Measurements from ENCODE around the gene NCBP2L. TPM values are rescaled to one million over a fixed set of nuclear protein-coding genes. Genes with fewer than 3 reads are reported as not detected.

Gene NCBP2L
- not detected in 2 replicates for total RNA-seq

DNA sequence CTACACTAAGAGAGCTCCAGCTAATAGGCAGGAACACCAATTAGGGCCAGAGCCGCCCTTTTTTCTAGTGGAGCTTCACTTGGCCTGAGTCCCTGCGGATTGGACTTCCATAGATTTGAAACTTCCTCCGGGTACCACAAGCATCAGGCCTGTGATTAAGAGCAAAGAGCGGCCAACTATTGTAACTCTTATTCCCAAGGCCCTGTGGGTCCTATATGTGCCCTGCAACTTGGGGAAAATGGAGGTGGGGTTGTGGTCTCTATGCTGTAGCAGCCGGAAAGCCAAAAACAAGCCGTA lies at the start of gene NCBP2L:
Gene NCBP2L, plus strand, starts transcription at position 198 of the 297 bp plus-strand sequence. CDS start 16,488 bp downstream, outside the sequence.
- H3K27ac Mint-ChIP-seq, result peak within 1 kb of the TSS; percentile 71
- H3K36me3 Mint-ChIP-seq (ENCODE audit: low read depth), result no peaks in the 10 kb centered on the region
- intact Hi-C loops (cut with micrococcal nuclease), result loop anchor here (1.0 to 5.0 kb wide), 13 partner anchors 35 to 883 kb away; partner anchors contain the start of genes ATG4A and PSMD10
- H3K9me3 Mint-ChIP-seq, result no peaks in the 10 kb centered on the region
- peak within 1 kb of the TSS; percentile 87 for H3K4me3 Mint-ChIP-seq
- H3K4me1 Mint-ChIP-seq (ENCODE audit: low read depth), result peaks cover 13% of the 10 kb centered on the region
- DNase-seq (ENCODE audit: low spot score), result no peak
- peaks cover 12% of the 10 kb centered on the region for H3K27me3 Mint-ChIP-seq (ENCODE audit: insufficient read depth)

DNA sequence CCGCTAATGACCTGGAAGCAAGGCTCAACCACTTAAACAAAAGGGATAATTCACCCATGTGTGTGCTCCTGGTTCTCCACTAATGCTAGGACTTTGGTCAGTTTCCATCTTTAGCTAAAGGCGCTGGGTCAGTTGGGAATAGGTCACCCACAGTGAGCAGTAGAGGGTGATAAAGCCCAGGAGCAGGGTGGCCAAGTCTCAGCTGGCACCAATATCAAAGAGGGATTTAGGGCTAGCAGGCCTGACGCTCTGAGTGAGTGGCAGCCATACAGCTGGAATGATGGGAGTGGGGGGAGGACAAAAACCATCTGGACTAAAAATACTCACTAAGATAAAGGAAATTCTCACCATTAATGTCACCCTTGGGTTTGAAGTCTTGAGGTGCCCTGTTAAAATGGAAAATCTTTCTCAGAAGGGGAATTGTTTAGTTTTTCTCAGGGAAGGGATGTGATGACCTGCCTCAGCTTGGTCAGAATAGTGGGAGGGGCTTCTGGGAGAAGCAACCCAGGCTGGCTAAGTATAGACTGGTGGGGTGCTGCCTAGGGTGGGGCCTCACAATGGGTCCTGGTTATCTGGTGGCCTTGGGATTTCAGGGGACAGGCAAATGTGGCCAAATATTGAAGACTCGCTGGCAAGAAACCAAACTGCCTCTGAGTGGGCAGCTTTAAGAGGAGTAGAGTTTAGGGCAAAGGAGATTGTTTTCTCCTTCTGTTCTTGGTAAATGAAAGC lies 49.0 kb upstream of the NCBP2L start:
- H3K27ac Mint-ChIP-seq, result no peak overlapping the region
- no peaks in the 10 kb centered on the region for H3K4me1 Mint-ChIP-seq (ENCODE audit: low read depth)
- no peaks in the 10 kb centered on the region for H3K9me3 Mint-ChIP-seq
- intact Hi-C loops (cut with micrococcal nuclease), result no loop called here
- no peak overlapping the region for H3K4me3 Mint-ChIP-seq
- peaks cover 2% of the 10 kb centered on the region for H3K27me3 Mint-ChIP-seq (ENCODE audit: insufficient read depth)
- no peaks in the 10 kb centered on the region for H3K36me3 Mint-ChIP-seq (ENCODE audit: low read depth)
- DNase-seq (ENCODE audit: low spot score), result no peak

DNA sequence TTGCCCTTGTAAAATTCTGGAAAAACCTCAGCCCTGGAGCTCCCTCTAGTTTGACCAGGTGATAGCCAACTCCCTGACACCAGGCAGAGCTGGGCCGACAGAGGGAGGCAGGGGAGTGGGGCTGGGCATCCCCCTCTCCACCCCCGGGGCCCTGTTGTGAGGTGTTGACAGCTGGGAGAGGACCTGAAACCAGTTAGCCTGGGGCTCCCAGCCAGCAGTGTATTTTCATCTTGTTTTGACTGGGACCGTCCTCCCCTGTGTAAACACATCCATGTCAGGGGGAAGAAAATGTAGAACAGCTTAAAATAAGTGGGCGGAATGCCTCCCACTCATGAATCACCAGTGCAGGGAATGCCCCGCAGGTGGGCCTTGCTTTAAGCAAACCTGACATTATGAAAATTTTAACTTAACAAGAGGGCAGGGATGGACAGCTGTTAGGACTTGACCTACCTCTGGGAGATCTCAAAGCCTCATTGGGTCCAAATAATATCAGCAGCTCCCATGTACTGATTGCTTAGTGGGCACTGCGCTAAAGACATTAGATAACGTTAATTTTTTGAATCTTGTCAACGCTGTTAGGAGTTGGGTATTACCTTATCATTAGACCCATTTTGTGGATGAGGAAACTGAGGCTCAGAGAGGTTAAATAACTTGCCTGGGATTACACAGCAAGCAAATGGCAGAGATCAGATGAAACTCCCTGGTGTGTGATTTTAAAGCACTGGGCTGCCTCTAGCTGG lies 47.8 kb upstream of the NCBP2L start:
- H3K4me3 Mint-ChIP-seq, result no peak overlapping the region
- H3K4me1 Mint-ChIP-seq (ENCODE audit: low read depth), result no peaks in the 10 kb centered on the region
- H3K9me3 Mint-ChIP-seq, result no peaks in the 10 kb centered on the region
- peaks cover 2% of the 10 kb centered on the region for H3K27me3 Mint-ChIP-seq (ENCODE audit: insufficient read depth)
- no peaks in the 10 kb centered on the region for H3K36me3 Mint-ChIP-seq (ENCODE audit: low read depth)
- intact Hi-C loops (cut with micrococcal nuclease), result no loop called here
- H3K27ac Mint-ChIP-seq, result no peak overlapping the region
- DNase-seq (ENCODE audit: low spot score), result no peak

DNA sequence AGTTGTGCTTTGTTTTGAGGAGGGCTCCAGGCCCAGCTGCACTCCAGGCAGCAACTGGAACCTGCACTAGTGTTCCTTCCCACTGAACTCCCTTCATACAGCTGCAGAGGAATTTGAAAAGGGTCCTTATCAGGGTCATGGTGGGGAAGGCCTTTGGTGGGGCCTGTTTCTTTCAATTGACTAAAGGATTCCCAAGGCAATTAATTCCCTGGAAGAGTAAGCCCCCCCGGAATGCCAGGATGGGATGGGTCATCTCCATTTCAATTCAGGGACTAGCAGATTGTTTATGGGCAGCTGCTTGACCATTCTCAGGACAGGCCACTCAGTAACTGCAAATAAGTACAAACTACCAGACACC lies 47.3 kb upstream of the NCBP2L start:
- H3K27me3 Mint-ChIP-seq (ENCODE audit: insufficient read depth), result peaks cover 2% of the 10 kb centered on the region
- no peaks in the 10 kb centered on the region for H3K9me3 Mint-ChIP-seq
- no peak overlapping the region for H3K4me3 Mint-ChIP-seq
- no peak overlapping the region for H3K27ac Mint-ChIP-seq
- no peaks in the 10 kb centered on the region for H3K4me1 Mint-ChIP-seq (ENCODE audit: low read depth)
- H3K36me3 Mint-ChIP-seq (ENCODE audit: low read depth), result no peaks in the 10 kb centered on the region
- DNase-seq (ENCODE audit: low spot score), result no peak
- intact Hi-C loops (cut with micrococcal nuclease), result no loop called here

DNA sequence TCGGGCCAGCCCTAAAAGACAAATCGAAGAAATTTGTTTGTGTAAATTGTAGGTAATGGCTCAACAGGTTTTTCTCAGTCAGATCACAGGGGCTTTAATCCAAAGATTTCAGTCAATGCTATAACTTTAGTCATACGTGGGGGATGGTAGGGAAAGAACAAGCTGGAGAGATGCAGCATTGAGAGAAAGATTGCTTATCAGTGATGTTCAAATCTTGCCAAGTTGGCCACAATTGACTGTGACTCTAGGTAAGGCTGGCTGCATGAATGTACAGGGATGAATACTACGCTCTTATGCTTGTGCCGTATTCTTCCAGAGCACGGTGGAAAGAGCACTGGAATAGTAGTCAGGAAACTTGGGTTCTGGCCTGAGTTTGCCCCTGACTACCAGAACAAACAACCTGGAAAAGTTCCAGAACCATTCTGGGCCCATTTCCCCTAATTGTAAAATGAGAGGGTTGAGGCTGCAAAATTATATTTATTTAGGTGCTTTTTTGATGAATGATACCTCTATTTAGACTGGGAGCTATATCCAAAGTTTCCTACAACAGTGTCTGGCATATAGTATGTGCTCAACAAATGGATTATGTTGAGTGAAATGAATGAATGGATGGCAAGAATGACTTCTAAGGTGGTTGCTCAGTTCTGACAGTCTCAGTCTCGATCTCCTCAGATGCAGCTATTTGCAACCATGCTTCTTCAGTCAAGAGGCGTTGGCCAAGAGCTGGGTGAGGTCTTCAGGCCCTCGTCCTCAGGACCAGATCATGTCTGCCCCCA lies 46.4 kb upstream of the NCBP2L start:
- Mint-ChIP-seq H3K36me3 (ENCODE audit: low read depth) (no peaks in the 10 kb centered on the region), H3K27me3 (ENCODE audit: insufficient read depth) (peaks cover 2% of the 10 kb centered on the region), H3K9me3 (no peaks in the 10 kb centered on the region), H3K4me3 (no peak overlapping the region), H3K4me1 (ENCODE audit: low read depth) (no peaks in the 10 kb centered on the region), H3K27ac (no peak overlapping the region)
- intact Hi-C loops (cut with micrococcal nuclease), result no loop called here
- no peak for DNase-seq (ENCODE audit: low spot score)

DNA sequence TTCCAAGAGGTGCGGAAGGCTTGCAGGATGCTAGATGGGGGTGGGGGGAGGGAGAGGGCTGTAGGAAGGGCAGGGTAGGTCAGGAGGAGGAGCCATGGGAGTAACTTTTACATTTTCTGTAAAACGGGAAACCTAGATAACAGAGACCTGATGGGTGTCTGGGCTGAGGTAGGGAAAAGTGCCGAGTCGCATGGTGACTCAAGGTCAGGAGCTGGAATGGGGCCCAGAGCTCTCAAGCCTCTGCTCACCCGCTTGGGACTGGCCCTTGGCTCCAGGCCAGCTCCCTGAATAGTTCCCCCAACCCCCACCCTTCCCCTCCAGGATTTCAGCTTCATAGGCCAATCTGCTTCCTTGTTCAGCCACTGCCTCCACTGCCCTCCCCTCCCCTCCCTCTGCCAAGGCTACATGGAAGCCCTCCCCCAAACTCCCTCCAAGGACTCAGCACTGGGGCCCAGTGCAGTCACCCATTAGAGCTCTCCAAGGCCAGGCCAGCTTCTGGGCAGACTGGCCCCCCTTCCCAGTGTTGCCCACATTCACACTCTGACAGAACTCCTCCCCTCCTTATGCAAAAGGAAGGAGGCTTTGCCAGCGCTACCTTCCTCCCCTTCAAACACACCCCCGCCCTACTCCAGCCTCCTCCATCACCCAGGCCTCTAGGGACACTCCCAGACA lies 45.6 kb upstream of the NCBP2L start:
- Mint-ChIP-seq H3K9me3 (no peaks in the 10 kb centered on the region), H3K36me3 (ENCODE audit: low read depth) (no peaks in the 10 kb centered on the region), H3K4me3 (no peak overlapping the region), H3K27me3 (ENCODE audit: insufficient read depth) (no peaks in the 10 kb centered on the region), H3K27ac (no peak overlapping the region), H3K4me1 (ENCODE audit: low read depth) (no peaks in the 10 kb centered on the region)
- DNase-seq (ENCODE audit: low spot score), result no peak
- intact Hi-C loops (cut with micrococcal nuclease), result no loop called here

DNA sequence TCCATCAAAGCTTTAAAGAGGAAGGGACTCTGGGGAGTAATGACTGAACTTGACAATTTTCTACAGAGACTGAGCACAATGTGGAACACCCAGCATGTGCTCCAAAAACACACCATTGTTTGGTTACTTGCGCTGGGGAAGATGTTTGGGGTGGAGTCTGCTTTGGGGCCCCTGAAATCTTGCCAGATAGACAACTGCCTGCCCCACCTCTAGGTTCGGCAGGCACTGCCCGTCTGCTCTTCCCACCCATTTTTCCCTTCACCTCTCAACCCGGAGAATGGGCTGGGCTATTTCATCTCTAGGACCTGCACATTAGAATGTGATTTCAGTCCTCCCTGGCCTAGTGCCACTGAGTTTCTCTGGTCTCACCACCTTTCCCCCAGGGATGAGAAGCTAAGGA lies 43.8 kb upstream of the NCBP2L start:
- no peak overlapping the region for H3K4me3 Mint-ChIP-seq
- no peak overlapping the region for H3K27ac Mint-ChIP-seq
- no peaks in the 10 kb centered on the region for H3K36me3 Mint-ChIP-seq (ENCODE audit: low read depth)
- no peaks in the 10 kb centered on the region for H3K4me1 Mint-ChIP-seq (ENCODE audit: low read depth)
- intact Hi-C loops (cut with micrococcal nuclease), result no loop called here
- H3K9me3 Mint-ChIP-seq, result no peaks in the 10 kb centered on the region
- no peaks in the 10 kb centered on the region for H3K27me3 Mint-ChIP-seq (ENCODE audit: insufficient read depth)
- no peak for DNase-seq (ENCODE audit: low spot score)

DNA sequence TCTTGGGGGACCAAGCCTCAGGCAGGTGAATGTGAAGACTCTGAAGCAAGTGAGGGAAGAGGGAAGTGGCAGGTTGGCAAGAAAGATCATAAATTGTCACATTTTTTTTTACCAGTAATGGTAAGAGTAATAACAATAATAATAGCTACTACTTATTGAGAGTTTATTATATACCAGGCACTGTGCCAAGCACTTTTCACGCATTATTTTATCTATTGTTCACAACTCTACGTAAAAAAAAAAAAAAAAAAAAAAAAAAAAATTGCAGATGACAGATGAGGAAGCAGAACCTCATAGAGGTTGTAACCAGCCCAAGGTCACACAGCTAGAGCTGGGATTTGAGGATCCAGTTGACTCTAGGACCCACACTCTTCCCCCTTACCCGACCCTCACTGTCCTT lies 42.9 kb upstream of the NCBP2L start:
- DNase-seq (ENCODE audit: low spot score), result no peak
- intact Hi-C loops (cut with micrococcal nuclease), result no loop called here
- H3K27ac Mint-ChIP-seq, result no peak overlapping the region
- H3K9me3 Mint-ChIP-seq, result no peaks in the 10 kb centered on the region
- no peaks in the 10 kb centered on the region for H3K4me1 Mint-ChIP-seq (ENCODE audit: low read depth)
- H3K4me3 Mint-ChIP-seq, result no peak overlapping the region
- no peaks in the 10 kb centered on the region for H3K27me3 Mint-ChIP-seq (ENCODE audit: insufficient read depth)
- no peaks in the 10 kb centered on the region for H3K36me3 Mint-ChIP-seq (ENCODE audit: low read depth)

DNA sequence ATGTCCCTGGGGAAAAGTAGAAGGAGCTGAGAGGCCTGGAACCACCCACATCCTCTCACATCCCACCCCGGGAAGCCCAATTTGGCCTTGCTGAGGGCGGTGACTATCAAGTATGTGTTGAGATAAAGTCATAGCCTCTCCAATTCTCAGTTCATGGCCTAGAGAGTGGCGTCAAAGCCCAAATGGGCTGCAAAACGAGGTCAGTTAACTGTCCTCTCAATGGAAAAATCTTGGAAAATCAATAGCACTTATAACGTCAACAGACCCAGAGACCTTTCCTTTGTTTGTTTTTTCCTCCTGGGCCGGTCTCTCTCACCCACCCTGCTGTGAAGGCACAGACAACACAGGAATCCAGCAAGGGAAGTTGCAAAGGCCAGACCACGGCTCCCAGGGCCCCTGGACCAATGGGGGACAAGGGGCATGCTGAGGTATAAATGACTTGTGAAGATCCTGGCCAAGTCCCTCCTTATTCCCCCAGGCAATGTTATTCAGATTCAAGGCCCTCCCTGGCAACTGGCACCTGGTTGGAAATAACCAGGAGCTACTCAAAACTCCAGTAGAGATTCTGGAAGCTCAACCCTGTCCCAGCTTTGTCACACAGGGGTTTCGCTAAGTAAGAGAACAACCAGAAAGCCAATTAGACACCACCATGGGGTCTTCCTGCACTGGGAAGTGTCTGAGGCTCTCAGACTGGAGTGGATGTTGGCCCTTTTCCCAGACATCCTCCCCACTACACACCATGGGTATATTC lies 40.6 kb upstream of the NCBP2L start:
- H3K27ac Mint-ChIP-seq, result no peak overlapping the region
- intact Hi-C loops (cut with micrococcal nuclease), result no loop called here
- H3K36me3 Mint-ChIP-seq (ENCODE audit: low read depth), result no peaks in the 10 kb centered on the region
- DNase-seq (ENCODE audit: low spot score), result no peak
- peaks cover 7% of the 10 kb centered on the region for H3K4me1 Mint-ChIP-seq (ENCODE audit: low read depth)
- peaks cover under 1% of the 10 kb centered on the region for H3K27me3 Mint-ChIP-seq (ENCODE audit: insufficient read depth)
- no peaks in the 10 kb centered on the region for H3K9me3 Mint-ChIP-seq
- no peak overlapping the region for H3K4me3 Mint-ChIP-seq

DNA sequence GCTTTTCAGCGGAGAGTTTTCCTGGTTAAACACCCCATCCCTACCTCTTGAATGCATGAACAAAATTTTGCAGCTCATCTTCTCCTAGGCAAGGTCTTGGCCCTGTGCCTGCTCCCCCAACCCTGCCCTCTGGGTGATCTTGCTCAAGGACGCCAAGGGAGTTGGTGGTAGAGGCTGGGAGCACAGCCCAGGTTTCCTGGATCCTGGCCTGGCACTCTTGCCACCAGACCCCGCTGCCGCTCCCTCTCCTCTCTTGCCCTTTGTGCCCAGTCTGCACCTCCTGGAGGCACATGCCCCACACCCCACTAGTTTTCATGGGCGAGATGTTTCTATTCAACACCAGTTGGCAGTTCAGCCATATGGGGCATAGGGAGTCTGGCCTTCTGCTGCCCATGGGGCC lies 39.3 kb upstream of the NCBP2L start:
- H3K9me3 Mint-ChIP-seq, result no peaks in the 10 kb centered on the region
- intact Hi-C loops (cut with micrococcal nuclease), result no loop called here
- H3K36me3 Mint-ChIP-seq (ENCODE audit: low read depth), result no peaks in the 10 kb centered on the region
- H3K4me3 Mint-ChIP-seq, result no peak overlapping the region
- DNase-seq (ENCODE audit: low spot score), result no peak
- peaks cover 14% of the 10 kb centered on the region for H3K4me1 Mint-ChIP-seq (ENCODE audit: low read depth)
- peaks cover 2% of the 10 kb centered on the region for H3K27me3 Mint-ChIP-seq (ENCODE audit: insufficient read depth)
- H3K27ac Mint-ChIP-seq, result no peak overlapping the region

DNA sequence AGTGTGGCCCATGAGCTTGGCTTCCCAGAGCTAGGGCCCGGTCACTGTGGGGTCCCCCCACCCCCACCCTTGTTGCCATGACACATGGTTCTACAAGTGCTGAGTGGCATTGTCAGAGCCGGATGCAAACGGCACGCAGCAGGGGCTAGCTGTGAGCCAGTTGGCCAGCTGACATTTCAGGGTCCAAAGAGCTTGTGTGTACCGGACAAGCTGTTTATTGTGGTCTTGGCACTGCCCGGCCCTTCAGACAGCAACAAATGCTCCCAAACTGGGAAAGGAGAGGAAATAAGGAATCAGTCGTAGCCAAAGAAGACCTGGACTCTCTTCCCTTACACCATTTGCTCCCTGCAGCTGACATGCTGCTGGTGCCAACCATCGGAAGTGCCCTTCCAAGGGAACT lies 38.8 kb upstream of the NCBP2L start:
- no peak overlapping the region for H3K27ac Mint-ChIP-seq
- peaks cover 14% of the 10 kb centered on the region for H3K4me1 Mint-ChIP-seq (ENCODE audit: low read depth)
- no peak for DNase-seq (ENCODE audit: low spot score)
- H3K9me3 Mint-ChIP-seq, result no peaks in the 10 kb centered on the region
- intact Hi-C loops (cut with micrococcal nuclease), result no loop called here
- peaks cover 2% of the 10 kb centered on the region for H3K27me3 Mint-ChIP-seq (ENCODE audit: insufficient read depth)
- no peak overlapping the region for H3K4me3 Mint-ChIP-seq
- H3K36me3 Mint-ChIP-seq (ENCODE audit: low read depth), result no peaks in the 10 kb centered on the region

DNA sequence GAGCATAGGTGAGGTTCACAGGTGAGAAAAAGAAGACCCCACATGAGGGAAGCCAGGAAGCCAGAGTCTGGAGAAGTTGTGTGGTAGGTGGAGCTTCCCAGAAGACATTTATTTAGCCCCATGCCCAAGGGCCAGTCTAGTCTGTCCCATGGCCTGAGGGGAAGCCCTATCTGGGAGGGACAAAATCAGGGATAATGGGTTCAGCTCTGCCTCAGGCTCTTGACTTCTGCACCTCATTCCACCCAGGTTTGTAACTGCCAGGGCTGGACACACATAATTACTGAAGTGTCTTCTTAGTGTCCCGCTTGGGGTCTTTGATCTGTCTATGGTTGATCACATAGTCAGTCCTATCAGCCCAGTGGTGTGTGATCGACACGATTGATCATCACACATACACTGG lies 38.0 kb upstream of the NCBP2L start:
- Mint-ChIP-seq H3K9me3 (no peaks in the 10 kb centered on the region), H3K27ac (no peak overlapping the region), H3K36me3 (ENCODE audit: low read depth) (no peaks in the 10 kb centered on the region), H3K4me3 (no peak overlapping the region), H3K27me3 (ENCODE audit: insufficient read depth) (peaks cover 2% of the 10 kb centered on the region), H3K4me1 (ENCODE audit: low read depth) (peaks cover 14% of the 10 kb centered on the region)
- no peak for DNase-seq (ENCODE audit: low spot score)
- intact Hi-C loops (cut with micrococcal nuclease), result no loop called here

All from activated T-helper 1 cell treated with anti-CD3 and anti-CD28 coated beads, Interleukin-12 subunit alpha, Interleukin-12 subunit beta, Interleukin-2, Interleukin-4 antibody, amounts not matched to agents 30 ng/mL and 10 ng/mL and 1 ng/mL, durations not matched to agents 14 hours and 24 hours and 36 hours (primary cell).